KMS-11 (cell line): ENCODE measurements around the gene PALLD.
"Not testable (repeated sequence)": the region's sequence is repeated elsewhere in the genome, so short reads cannot be mapped to it uniquely, and the experiment has no call there.

Experiments used
- H2AFZ ChIP-seq: fragments of 200-600 bp; sonication (generic); 2 replicates; pipeline ENCODE4 v1.6.1; 2016; ENCODE audit warnings: antibody characterized with exemption, mixed run types, low read depth
- H3K27ac ChIP-seq: fragments of 200-600 bp; sonication (generic); 2 replicates; pipeline ENCODE4 v1.6.1; 2016; ENCODE audit warnings: mild to moderate bottlenecking, mixed run types
- H3K27me3 ChIP-seq: fragments of 200-600 bp; sonication (generic); 2 replicates; pipeline ENCODE4 v1.6.1; 2017; ENCODE audit warnings: mild to moderate bottlenecking, low read depth, mixed run types, moderate library complexity; ENCODE audit not compliant: insufficient read depth
- H3K36me3 ChIP-seq: fragments of 200-600 bp; sonication (generic); 2 replicates; pipeline ENCODE4 v1.6.1; 2017; ENCODE audit warnings: mild to moderate bottlenecking, mixed run types; ENCODE audit not compliant: insufficient read depth
- H3K4me1 ChIP-seq: fragments of 200-600 bp; sonication (generic); 2 replicates; pipeline ENCODE4 v1.6.1; 2016; ENCODE audit warnings: mild to moderate bottlenecking, low read depth, mixed run types; ENCODE audit not compliant: poor library complexity, severe bottlenecking
- H3K4me2 ChIP-seq: fragments of 200-600 bp; sonication (generic); 2 replicates; pipeline ENCODE4 v1.7.0; 2016; ENCODE audit warnings: mild to moderate bottlenecking, mixed run types
- H3K4me3 ChIP-seq: fragments of 200-600 bp; sonication (generic); IDR thresholded peaks from 2 replicates; pipeline ENCODE4 v1.6.1; 2017; ENCODE audit warnings: low read depth, low read length, mixed read lengths; ENCODE audit not compliant: insufficient read depth
- H3K79me2 ChIP-seq: fragments of 200-600 bp; sonication (generic); 2 replicates; pipeline ENCODE4 v1.6.1; 2016; ENCODE audit warnings: low read depth, mixed run types; ENCODE audit not compliant: insufficient read depth
- H3K9ac ChIP-seq: fragments of 200-600 bp; sonication (generic); 2 replicates; pipeline ENCODE4 v1.6.1; 2016; ENCODE audit warnings: mild to moderate bottlenecking, mixed run types
- H4K20me1 ChIP-seq: fragments of 200-600 bp; sonication (generic); 2 replicates; pipeline ENCODE4 v1.6.1; 2016; ENCODE audit warnings: mild to moderate bottlenecking, mixed run types; ENCODE audit not compliant: insufficient read depth
- CTCF ChIP-seq: fragments of 200-600 bp; sonication (generic); conservative IDR thresholded peaks from 2 replicates; pipeline ENCODE4 v1.6.1; 2017; ENCODE audit warnings: low read depth, mild to moderate bottlenecking, antibody characterized with exemption, low read length, moderate library complexity, mixed read lengths

The PALLD gene

GRCh38 chr4:168508683-168509082 is 11.8 kb downstream of the PALLD start:
- no peaks in the 10 kb centered on the region for H3K27me3 ChIP-seq
- H4K20me1 ChIP-seq, result no peaks in the 10 kb centered on the region
- H3K27ac ChIP-seq, result no peak overlapping the region
- H3K36me3 ChIP-seq, result no peaks in the 10 kb centered on the region
- H3K9ac ChIP-seq, result no peak overlapping the region
- H3K4me2 ChIP-seq, result no peak overlapping the region
- H2AFZ ChIP-seq, result no peak overlapping the region
- H3K79me2 ChIP-seq, result no peaks in the 10 kb centered on the region
- no peaks in the 10 kb centered on the region for H3K4me1 ChIP-seq
- H3K4me3 ChIP-seq, result no peak overlapping the region
- TF ChIP-seq CTCF, result no peak

- TF ChIP-seq CTCF, result no peak
- Histone ChIP-seq H2AFZ (no peak overlapping the region), H3K36me3 (no peaks in the 10 kb centered on the region), H3K4me1 (no peaks in the 10 kb centered on the region), H3K4me2 (no peak overlapping the region), H3K27me3 (no peaks in the 10 kb centered on the region), H3K79me2 (no peaks in the 10 kb centered on the region), H4K20me1 (no peaks in the 10 kb centered on the region), H3K27ac (no peak overlapping the region), H3K4me3 (no peak overlapping the region), H3K9ac (no peak overlapping the region)
Measured at GRCh38 chr4:168509786-168510185, 12.9 kb downstream of the PALLD start.

- Histone ChIP-seq H2AFZ (no peak overlapping the region), H3K4me2 (no peak overlapping the region)
- TF ChIP-seq CTCF, result no peak
Measured at GRCh38 chr4:168511780-168512489, 15.1 kb downstream of the PALLD start.

GRCh38 chr4:168513826-168514225 is 17.0 kb downstream of the PALLD start:
- H3K27me3 ChIP-seq, H4K20me1 ChIP-seq, H3K79me2 ChIP-seq, H3K4me2 ChIP-seq, H3K4me1 ChIP-seq, H2AFZ ChIP-seq, H3K9ac ChIP-seq, H3K4me3 ChIP-seq, H3K36me3 ChIP-seq, H3K27ac ChIP-seq: not testable (repeated sequence)

More at GRCh38 chr4:168511780-168512489, 15.1 kb downstream of the PALLD start:
- Histone ChIP-seq H3K27ac (no peak overlapping the region), H3K27me3 (no peaks in the 10 kb centered on the region), H3K4me1 (no peaks in the 10 kb centered on the region), H4K20me1 (no peaks in the 10 kb centered on the region), H3K9ac (no peak overlapping the region), H3K36me3 (no peaks in the 10 kb centered on the region), H3K4me3 (no peak overlapping the region), H3K79me2 (no peaks in the 10 kb centered on the region)

GRCh38 chr4:168514249-168514852 is 17.5 kb downstream of the PALLD start:
- Histone ChIP-seq H3K4me3 (no peak overlapping the region), H3K4me2 (no peak overlapping the region), H3K27ac (no peak overlapping the region), H4K20me1 (no peaks in the 10 kb centered on the region), H3K27me3 (no peaks in the 10 kb centered on the region), H3K79me2 (no peaks in the 10 kb centered on the region), H3K4me1 (no peaks in the 10 kb centered on the region), H2AFZ (no peak overlapping the region), H3K36me3 (no peaks in the 10 kb centered on the region), H3K9ac (no peak overlapping the region)
- peak; percentile 78 for TF ChIP-seq CTCF
